Measurements from ENCODE around the gene GATA6. TPM values are rescaled to one million over a fixed set of nuclear protein-coding genes. Genes with fewer than 3 reads are reported as not detected.

The GATA6 gene
- total and polyA plus RNA-seq, 2 experiments from 2014 or later = 0.08 TPM; not detected in 1

DNA sequence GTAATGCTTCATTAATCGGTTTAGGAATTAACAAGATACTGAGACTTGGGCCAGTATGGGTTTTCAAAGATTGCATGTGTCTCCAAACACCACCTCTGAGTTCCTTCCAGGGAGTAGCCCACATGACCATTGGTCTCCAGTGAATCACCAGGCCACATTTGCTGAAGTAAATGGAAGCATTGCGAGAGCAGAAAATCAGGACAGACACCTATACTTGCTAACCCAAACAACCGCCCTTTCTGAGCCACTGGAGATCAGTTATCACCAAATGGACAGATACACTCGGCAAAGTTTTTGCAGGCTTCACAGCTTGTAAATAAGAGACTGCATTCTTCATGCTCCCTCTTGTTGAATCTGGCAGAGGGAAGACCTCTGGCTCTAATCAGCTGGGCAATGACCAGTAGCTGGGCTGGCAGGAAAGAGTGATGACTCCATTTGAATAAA is 40.9 kb downstream of the GATA6 start:
- Histone ChIP-seq H3K4me3 (no peak overlapping the region), H3F3A (replicated peaks; ENCODE audit: low read depth) (no peaks in the 10 kb centered on the region), H3K4me1 (ENCODE audit: insufficient read depth) (no peaks in the 10 kb centered on the region), H3K4me2 (no peak overlapping the region), H3K9me2 (ENCODE audit: insufficient read depth) (no peaks in the 10 kb centered on the region), H4K20me1 (replicated peaks; ENCODE audit: insufficient read depth) (no peaks in the 10 kb centered on the region), H3K27ac (ENCODE audit: low read depth) (no peak overlapping the region), H3K36me3 (ENCODE audit: insufficient read depth) (no peaks in the 10 kb centered on the region), H3K79me2 (replicated peaks; ENCODE audit: insufficient read depth) (no peaks in the 10 kb centered on the region), H2AFZ (no peak overlapping the region), H3K27me3 (ENCODE audit: insufficient read depth) (peaks cover 15% of the 10 kb centered on the region)
- H3K4me1 Mint-ChIP-seq = no peaks in the 10 kb centered on the region
- no peak overlapping the region for H3K27ac Mint-ChIP-seq
- ATAC-seq (no peak), DNase-seq (ENCODE audit: low spot score) (no peak)
- TF ChIP-seq NANOG (IDR thresholded peaks at IDR 0.05; ENCODE audit: borderline replicate concordance) = no peak
- TF ChIP-seq EZH2phosphoT487 (IDR thresholded peaks at IDR 0.05; ENCODE audit: unreplicated experiment) = no peak
- no peak for TF ChIP-seq POLR2AphosphoS5 (IDR thresholded peaks at IDR 0.05; ENCODE audit: low read depth)
- no peak for TF ChIP-seq STAT1 (IDR thresholded peaks at IDR 0.05; ENCODE audit: unreplicated experiment)
- TF ChIP-seq CREB1 (CRISPR knock-in tag; IDR thresholded peaks at IDR 0.05; ENCODE audit: low read depth) = no peak
- TF ChIP-seq ZNF114 (CRISPR knock-in tag; IDR thresholded peaks at IDR 0.05) = no peak
- TF ChIP-seq JUNB (IDR thresholded peaks at IDR 0.05; ENCODE audit: unreplicated experiment) = no peak
- TF ChIP-seq ZNF331 (CRISPR knock-in tag; IDR thresholded peaks at IDR 0.05; ENCODE audit: low read depth) = no peak
- TF ChIP-seq, protein P1, sequence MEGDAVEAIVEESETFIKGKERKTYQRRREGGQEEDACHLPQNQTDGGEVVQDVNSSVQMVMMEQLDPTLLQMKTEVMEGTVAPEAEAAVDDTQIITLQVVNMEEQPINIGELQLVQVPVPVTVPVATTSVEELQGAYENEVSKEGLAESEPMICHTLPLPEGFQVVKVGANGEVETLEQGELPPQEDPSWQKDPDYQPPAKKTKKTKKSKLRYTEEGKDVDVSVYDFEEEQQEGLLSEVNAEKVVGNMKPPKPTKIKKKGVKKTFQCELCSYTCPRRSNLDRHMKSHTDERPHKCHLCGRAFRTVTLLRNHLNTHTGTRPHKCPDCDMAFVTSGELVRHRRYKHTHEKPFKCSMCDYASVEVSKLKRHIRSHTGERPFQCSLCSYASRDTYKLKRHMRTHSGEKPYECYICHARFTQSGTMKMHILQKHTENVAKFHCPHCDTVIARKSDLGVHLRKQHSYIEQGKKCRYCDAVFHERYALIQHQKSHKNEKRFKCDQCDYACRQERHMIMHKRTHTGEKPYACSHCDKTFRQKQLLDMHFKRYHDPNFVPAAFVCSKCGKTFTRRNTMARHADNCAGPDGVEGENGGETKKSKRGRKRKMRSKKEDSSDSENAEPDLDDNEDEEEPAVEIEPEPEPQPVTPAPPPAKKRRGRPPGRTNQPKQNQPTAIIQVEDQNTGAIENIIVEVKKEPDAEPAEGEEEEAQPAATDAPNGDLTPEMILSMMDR (conservative IDR thresholded peaks at IDR 0.05; ENCODE audit: low read depth in 2 of 2) = no peak
- TF ChIP-seq, protein P2, sequence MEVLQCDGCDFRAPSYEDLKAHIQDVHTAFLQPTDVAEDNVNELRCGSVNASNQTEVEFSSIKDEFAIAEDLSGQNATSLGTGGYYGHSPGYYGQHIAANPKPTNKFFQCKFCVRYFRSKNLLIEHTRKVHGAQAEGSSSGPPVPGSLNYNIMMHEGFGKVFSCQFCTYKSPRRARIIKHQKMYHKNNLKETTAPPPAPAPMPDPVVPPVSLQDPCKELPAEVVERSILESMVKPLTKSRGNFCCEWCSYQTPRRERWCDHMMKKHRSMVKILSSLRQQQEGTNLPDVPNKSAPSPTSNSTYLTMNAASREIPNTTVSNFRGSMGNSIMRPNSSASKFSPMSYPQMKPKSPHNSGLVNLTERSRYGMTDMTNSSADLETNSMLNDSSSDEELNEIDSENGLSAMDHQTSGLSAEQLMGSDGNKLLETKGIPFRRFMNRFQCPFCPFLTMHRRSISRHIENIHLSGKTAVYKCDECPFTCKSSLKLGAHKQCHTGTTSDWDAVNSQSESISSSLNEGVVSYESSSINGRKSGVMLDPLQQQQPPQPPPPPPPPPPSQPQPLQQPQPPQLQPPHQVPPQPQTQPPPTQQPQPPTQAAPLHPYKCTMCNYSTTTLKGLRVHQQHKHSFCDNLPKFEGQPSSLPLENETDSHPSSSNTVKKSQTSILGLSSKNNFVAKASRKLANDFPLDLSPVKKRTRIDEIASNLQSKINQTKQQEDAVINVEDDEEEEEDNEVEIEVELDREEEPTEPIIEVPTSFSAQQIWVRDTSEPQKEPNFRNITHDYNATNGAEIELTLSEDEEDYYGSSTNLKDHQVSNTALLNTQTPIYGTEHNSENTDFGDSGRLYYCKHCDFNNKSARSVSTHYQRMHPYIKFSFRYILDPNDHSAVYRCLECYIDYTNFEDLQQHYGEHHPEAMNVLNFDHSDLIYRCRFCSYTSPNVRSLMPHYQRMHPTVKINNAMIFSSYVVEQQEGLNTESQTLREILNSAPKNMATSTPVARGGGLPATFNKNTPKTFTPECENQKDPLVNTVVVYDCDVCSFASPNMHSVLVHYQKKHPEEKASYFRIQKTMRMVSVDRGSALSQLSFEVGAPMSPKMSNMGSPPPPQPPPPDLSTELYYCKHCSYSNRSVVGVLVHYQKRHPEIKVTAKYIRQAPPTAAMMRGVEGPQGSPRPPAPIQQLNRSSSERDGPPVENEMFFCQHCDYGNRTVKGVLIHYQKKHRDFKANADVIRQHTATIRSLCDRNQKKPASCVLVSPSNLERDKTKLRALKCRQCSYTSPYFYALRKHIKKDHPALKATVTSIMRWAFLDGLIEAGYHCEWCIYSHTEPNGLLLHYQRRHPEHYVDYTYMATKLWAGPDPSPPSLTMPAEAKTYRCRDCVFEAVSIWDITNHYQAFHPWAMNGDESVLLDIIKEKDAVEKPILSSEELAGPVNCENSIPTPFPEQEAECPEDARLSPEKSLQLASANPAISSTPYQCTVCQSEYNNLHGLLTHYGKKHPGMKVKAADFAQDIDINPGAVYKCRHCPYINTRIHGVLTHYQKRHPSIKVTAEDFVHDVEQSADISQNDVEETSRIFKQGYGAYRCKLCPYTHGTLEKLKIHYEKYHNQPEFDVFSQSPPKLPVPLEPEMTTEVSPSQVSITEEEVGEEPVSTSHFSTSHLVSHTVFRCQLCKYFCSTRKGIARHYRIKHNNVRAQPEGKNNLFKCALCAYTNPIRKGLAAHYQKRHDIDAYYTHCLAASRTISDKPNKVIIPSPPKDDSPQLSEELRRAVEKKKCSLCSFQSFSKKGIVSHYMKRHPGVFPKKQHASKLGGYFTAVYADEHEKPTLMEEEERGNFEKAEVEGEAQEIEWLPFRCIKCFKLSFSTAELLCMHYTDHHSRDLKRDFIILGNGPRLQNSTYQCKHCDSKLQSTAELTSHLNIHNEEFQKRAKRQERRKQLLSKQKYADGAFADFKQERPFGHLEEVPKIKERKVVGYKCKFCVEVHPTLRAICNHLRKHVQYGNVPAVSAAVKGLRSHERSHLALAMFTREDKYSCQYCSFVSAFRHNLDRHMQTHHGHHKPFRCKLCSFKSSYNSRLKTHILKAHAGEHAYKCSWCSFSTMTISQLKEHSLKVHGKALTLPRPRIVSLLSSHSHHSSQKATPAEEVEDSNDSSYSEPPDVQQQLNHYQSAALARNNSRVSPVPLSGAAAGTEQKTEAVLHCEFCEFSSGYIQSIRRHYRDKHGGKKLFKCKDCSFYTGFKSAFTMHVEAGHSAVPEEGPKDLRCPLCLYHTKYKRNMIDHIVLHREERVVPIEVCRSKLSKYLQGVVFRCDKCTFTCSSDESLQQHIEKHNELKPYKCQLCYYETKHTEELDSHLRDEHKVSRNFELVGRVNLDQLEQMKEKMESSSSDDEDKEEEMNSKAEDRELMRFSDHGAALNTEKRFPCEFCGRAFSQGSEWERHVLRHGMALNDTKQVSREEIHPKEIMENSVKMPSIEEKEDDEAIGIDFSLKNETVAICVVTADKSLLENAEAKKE (CRISPR knock-in tag; IDR thresholded peaks at IDR 0.05) = no peak
- TF ChIP-seq, protein P3, sequence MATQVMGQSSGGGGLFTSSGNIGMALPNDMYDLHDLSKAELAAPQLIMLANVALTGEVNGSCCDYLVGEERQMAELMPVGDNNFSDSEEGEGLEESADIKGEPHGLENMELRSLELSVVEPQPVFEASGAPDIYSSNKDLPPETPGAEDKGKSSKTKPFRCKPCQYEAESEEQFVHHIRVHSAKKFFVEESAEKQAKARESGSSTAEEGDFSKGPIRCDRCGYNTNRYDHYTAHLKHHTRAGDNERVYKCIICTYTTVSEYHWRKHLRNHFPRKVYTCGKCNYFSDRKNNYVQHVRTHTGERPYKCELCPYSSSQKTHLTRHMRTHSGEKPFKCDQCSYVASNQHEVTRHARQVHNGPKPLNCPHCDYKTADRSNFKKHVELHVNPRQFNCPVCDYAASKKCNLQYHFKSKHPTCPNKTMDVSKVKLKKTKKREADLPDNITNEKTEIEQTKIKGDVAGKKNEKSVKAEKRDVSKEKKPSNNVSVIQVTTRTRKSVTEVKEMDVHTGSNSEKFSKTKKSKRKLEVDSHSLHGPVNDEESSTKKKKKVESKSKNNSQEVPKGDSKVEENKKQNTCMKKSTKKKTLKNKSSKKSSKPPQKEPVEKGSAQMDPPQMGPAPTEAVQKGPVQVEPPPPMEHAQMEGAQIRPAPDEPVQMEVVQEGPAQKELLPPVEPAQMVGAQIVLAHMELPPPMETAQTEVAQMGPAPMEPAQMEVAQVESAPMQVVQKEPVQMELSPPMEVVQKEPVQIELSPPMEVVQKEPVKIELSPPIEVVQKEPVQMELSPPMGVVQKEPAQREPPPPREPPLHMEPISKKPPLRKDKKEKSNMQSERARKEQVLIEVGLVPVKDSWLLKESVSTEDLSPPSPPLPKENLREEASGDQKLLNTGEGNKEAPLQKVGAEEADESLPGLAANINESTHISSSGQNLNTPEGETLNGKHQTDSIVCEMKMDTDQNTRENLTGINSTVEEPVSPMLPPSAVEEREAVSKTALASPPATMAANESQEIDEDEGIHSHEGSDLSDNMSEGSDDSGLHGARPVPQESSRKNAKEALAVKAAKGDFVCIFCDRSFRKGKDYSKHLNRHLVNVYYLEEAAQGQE (IDR thresholded peaks at IDR 0.05; ENCODE audit: unreplicated experiment) = no peak
- peaks cover 3% of the 10 kb centered on the region for H3K27me3 Mint-ChIP-seq (ENCODE audit: insufficient read depth, low read depth, poor library complexity)
- H3K9me3 Mint-ChIP-seq = no peaks in the 10 kb centered on the region
- no peak overlapping the region for H3K4me3 Mint-ChIP-seq
- H3K36me3 Mint-ChIP-seq (ENCODE audit: low read depth) = no peaks in the 10 kb centered on the region
